GM21367 (cell line): Measurements from ENCODE around the gene RNF151.
A peak's percentile ranks its signal among the peaks of the same experiment; 100 is the strongest.

Experiments
- ATAC-seq: cut with Tn5 transposase; IDR thresholded peaks from one replicate; pipeline ENCODE4 v1.9.1; 2021; ENCODE audit not compliant: unreplicated experiment

The RNF151 gene

DNA sequence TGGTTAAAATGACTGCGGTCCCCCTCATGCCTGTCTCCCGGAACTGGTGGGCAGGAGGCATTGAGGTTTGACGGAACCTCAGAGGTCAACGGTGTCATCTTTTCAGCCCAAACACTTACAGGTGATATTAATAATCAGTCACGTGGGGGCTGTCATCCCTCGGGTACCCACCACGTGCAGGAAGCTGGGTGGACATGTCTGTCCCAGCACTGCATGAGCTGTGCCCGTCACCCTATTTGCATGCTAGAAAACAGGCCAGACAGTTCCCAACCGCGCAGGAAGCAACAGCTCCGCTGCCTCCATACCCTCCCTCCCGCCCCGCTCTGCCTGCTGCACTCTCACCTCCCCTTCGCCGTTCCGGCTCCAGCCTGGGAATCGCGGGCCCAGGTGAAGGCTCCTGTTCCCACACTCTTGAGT, 24.5 kb downstream of the RNF151 start:
- peak; percentile 27 for ATAC-seq

DNA sequence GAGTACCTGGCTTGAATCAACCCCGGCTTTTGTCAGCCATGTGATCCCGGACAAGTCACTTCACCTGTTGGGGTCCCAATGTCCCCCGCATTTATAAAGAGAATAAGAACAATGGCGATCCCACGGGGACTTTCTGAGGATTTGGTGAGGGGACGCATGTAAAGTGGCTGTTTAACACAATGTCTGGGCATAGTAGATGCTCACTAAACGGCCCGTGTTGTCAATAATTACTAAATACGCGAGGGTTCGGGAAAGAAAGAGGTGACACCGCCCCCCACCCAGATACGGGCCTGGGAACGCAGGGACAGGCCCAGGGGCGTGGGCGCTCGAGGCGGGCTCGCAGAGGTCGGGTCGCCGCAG, 24.9 kb downstream of the RNF151 start:
- ATAC-seq: no peak

DNA sequence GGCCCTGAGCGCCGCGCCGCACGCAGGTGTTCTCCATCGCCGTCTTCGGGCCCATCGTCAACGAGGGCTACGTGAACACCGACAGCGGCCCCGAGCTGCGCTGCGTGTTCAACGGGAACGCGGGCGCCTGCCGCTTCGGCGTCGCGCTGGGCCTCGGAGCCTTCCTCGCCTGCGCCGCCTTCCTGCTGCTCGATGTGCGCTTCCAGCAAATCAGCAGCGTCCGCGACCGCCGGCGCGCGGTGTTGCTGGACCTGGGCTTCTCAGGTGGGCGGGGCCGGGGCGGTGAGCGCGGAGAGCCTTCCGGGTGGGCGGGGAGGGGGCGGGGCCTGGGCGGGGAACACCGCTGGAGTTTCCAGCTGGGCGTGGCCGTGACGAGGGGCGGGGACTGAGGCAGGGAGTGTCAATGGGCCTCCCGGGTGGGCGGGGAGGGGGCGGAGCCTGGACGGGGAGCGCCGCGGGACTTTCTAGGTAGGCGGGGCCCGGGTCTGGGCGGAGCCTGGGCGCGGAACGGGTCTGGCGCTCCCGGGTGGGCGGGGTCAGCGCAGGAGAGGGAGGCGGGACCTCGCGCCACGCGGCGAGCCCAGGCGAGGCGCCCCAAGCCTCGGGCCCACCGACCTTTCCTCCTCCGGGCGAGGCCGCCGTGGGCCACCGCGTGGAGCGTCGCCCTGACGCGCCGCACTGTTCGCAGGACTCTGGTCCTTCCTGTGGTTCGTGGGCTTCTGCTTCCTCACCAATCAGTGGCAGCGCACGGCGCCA, 25.5 kb downstream of the RNF151 start:
- peak; percentile 36 for ATAC-seq

DNA sequence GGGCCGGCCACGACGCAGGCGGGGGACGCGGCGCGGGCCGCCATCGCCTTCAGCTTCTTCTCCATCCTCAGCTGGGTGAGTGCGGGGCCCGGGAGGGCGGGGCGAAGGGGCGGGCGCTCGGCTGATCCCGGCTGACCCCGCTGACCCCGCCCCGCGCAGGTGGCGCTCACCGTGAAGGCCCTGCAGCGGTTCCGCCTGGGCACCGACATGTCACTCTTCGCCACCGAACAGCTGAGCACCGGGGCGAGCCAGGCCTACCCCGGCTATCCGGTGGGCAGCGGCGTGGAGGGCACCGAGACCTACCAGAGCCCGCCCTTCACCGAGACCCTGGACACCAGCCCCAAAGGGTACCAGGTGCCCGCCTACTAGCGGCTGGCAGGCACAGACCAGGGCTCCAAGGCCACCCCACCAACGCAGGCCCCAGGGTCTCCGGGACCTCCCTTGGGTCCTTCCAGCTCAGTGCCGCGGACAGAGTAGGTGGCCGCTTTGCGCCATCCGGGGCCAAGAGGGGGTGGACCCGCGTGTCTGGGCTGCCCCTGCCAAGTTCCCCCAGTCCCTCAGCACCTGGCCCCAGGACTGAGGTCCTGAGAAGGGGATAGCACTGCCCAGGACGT, 26.2 kb downstream of the RNF151 start:
- ATAC-seq: no peak

DNA sequence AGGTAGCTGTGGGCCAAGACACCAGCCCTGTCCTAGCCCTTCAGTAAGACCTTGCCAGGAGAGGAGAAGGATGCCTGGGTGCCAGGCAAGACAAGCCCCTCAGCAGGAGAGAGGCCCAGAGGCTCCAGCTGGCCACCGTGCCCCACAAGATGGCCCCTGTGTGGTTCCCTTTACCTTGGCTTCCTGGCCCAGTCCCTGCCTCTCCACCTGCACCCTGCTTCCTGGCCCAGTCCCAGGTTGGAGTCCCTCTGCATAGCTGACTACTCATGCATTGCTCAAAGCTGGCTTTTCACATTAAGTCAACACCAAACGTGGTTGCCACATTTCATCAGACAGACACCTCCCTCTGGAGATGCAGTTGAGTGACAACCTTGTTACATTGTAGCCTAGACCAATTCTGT, 27.1 kb downstream of the RNF151 start:
- no peak for ATAC-seq

DNA sequence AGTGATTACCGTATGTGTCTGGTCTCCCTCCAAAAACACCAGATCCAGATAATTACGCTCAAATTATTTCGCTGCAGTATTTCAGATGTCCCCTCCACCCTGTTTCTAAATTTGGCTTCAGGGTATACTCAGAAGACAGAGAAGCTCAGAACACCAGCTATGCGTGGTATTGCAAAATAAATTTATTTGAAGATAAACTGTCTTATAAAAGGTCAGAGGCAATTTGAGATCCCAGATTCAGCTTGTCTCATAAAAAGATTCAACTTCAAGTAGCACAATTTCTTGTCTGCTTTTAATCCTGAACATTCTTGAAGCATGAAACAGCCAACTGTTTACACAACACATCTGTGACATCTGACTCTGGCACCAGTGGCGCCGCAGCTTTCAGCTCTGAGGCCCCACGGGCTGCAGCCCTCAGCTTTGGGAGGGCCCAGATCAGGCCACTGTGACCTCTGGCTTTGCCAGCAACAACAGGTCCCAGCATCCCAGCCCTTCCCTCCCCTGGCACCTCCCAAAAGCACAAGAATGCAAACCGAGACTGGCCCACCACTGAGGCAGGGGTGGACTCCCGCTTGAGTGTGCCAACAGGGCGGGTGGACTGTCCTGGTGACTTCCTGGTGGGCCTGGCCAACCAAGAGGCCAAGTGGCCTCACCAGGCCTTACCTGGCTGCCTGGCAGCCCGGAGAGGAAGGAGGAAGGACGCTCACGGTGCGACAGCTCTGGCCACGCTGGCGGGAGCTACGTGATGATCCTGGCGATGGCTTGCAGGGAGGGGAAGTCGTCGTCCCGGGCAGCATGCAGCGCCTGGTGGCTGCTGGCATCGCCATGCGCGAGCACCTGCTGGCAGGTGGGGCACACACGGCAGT, 31.1 kb downstream of the RNF151 start:
- ATAC-seq: no peak

DNA sequence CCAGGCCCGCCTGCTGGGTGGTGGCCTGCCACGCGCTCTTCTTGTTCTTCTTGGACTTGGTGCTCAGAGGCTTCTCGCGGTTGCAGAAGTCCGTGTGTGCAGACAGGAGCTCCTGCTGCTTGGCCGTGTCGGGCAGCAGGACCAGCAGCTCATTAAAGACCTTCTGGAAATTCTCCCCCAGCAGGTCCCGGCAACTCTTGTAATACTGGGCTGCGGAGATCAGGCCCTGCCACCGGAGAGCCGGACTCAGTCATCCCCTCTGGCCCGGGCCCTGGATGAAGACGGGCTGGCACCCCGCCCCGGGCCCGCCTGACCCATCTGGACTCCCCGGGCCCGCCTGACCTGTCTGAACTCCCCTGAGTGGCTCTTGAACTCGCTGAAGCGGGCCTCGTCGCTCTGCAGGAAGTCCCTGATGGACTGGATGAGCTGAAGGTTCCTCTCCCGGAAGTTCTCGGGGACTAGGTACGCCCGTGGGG, 31.7 kb downstream of the RNF151 start:
- ATAC-seq: no peak

DNA sequence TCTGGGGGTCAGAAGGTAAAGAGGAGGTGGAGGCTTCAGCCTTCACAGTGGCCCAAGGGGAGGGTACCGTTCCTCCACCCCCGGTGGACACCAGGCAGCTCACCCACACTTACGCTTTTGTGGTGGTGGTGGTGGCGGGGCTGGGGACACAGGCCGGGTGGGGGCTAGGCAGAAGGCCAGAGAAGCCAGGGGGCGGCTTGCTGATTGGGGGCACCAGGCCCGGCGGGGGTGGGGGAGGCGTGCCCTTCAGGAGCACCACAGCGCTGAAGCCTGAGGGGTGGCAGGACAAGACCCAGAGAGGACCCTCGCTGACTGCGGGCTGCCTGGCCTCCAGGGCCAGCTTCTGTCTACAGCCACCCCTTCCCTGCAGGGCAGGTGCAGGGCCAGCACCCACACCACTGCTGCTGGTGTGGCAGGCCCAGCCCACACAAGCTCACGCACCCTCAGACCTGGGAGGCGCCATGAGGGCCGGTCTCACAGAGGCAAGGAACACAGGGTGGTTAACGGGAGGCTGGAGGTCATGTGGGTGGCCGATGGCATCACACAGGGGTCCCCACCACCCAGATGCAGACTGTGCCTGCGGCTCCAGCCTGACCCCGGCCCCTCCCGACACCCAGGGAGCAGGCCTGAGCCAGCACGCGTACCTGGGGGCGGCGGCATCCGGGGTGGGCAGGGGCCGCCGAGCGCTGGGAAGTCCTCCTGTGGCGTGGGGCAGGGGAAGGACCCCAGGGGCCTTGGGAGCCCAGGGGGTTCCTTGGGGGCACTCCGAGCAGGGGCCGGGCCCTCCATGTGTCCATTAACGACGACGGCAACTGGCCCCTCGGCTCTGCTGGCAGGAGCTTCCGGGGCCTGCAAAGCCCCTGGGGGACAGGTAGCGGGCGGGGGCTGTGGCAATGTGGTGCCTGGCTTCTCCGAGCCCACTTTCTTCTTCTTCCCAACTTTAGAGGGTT, 32.5 kb downstream of the RNF151 start:
- ATAC-seq: no peak

DNA sequence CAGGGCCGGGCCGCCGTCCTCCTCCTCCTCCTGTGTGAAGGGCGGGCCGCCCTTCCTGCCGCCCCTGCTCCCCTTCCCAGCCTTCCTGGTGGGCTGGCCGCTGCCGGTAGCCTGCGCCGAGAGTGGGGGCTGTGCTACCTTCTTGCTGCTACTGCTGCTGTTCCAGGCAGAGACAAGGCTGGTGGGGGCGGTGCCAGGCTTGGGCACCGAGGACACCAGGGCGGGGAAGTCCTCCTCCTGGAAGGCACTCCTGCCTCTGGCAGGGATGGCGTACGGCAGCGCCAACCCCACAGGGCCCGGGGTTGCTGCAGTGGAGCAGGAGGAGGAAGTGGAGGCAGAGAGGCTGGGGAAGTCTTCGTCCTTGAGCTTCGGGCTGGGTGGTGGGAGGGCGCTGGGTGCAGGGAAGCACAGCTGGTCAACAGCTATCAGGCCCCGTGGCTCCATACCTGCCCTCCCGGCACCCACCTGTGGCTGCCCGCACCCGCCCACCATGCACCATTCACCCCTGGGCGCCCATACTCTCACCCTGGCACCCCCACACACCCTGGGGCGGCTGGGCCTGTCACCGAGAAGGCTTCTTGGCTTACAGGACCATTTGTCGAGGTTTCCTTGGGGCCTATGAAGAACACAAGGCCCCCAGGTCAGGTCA, 33.3 kb downstream of the RNF151 start:
- ATAC-seq: no peak

DNA sequence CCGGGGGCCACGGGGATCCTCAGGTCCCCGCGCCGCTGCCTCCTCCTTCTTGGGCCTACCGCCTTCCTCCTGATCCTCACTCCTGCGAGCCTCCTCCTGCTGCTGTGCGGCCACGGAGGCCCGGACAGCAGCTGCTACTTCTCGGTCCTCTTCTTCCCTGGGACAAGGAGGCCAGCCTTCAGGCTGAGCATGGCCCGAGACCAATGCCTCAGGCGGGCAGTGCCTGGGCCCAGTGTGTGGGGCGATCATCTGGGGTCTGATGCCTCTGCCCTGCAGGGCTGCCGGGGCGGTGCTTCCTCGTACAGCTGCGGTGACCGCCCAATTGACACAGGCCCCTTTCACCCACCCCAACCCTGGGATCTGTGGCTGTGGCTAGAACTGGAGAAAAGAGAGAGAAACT, 34.4 kb downstream of the RNF151 start:
- ATAC-seq: no peak

DNA sequence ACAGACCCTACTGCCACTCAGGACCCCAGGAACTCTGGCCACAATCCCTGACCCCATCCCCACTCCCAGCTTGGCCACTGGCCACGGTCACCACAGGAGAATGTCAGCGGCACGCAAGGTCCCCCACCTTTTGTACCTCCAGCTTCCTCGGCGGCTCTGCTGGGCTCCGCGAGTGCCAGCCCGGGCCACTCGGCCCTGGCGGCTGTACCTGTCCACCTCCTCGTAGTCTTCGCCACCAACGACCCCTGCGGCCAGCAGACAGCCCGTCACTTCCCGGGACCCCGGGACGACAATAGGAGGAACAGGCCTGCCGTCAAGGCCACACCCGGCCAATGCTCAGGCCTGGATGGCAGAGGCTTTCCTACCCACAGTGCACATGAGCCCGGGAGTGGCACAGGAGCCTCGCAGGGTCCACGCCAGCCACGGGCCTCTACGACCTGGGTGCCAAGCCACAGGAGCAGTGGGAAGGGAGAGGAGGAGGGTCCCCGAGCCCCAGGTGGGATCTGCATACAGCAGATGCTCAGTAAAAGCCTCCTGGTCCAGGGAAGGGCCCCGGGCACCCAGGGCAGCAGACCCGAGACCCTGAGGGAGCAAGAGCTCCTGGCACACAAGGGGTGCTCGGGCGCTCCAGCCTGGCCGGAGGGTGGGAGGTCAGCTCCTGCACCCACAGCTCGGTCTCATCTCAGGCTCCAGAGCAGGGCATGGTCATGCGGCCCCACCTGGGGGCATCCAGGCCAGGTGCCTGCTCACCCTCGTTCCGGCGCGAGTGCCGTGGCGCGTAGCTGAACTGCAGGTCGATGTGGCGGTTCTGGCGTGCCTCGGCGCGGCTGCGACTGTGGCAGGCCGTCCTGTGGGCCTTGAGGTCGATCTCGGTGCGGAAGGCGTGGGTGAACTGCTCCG, 35.0 kb downstream of the RNF151 start:
- ATAC-seq: no peak

DNA sequence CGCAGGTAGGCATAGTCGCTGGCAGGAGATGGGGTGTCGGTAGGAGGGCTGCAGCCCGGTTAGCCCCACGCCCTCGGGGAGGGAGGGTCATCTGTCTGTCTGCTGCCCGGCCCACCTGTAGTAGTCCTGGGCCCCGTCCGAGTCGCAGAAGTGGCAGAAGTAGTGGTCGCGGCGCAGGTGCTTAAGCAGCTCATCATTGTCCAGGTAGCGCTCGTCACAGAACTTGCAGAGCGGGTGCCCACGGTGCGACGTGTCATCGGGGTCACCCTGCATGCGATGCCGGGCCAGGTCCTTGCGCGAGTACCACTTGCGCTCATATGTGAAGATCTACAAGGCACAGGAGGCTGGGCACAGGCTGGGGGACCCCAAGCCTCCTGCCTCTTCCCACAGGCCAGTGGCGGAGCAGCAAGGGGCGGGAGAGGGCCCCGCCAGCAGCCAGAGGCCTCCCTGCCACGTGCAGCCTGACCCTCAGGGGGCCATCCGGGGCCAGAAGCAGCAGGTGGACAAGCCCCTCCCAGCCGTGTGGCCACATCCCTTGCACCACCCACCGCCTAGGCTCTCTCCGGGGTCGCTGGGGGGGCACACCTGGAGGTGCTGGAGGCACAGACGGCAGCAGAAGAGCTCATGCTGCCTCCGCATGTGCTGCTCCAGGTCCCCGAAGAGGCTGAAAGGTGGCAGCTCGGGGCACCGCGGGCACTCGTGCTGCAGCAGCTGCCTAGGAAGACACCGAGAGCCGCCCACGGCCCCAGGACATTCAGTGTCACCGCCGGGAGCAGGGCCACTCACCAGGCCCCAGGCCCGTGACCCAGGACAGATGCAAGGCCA, 36.0 kb downstream of the RNF151 start:
- ATAC-seq: no peak

DNA sequence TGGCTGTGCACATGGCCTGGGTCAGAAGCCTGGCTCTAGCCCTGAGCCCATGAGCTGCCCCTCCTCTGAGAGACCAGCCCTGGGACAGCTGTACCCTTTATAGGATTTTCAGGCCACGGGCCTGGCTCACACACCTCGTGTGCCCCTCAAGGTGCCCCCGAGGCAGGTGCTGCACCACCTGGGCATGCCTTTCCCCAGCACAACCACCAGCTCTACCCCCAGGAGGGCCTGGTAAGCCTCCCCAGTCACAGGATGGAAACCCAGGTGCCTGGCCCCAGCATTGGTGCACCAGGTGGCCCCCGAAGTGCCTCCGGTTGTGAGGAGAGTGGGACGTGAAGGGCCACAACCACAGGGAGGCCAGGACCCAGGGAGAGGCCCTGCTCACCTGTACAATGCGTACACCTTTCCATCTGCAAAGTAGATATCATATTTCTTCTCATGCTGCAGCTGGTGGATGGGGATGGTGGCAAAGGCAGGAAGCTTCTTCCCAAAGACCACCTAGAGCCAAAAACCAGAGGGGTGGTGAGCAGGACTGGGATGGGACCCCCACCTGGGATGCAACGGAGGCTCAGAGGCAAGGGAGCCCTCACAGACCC, 36.7 kb downstream of the RNF151 start:
- ATAC-seq: no peak

DNA sequence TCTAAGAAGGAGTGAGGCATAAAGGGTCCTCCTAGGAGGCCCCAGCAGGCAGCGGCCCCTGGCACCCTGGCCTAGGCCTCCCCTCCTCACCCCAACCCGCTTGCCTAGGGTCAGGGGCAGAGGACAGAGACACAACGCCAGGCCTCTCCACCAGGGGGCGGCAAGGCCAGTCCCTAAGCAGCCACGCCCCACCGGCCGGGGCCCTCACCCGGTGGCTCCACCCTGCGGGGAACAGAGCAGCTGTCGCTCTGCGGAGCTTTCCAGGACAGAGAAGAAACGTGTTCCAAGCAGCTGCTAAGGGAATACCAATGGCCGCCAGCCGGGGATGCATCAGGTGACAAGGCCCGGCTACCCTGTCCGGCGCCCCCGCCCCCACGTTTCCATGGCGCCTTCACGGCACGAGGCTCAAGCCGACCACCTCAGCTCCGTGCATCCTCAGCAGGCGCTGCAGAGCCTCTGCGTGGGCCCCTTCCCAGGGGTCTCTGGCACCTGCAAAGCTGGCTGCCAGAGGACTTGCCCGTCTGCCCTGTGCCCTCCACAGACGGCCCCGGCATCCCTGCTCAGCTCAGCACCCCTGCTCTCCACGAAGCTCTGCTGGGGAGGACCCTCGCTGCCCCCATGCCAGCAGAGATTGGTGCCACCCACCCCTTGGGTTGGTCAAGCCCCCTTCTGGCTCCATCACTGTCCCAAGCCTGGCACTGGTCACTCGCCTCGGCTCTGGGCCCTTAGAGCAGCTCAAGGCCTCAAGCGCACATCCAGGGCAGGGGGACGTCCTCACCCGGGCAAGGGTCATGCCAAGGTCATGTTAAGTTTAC, 37.4 kb downstream of the RNF151 start:
- peak; percentile 35 for ATAC-seq

DNA sequence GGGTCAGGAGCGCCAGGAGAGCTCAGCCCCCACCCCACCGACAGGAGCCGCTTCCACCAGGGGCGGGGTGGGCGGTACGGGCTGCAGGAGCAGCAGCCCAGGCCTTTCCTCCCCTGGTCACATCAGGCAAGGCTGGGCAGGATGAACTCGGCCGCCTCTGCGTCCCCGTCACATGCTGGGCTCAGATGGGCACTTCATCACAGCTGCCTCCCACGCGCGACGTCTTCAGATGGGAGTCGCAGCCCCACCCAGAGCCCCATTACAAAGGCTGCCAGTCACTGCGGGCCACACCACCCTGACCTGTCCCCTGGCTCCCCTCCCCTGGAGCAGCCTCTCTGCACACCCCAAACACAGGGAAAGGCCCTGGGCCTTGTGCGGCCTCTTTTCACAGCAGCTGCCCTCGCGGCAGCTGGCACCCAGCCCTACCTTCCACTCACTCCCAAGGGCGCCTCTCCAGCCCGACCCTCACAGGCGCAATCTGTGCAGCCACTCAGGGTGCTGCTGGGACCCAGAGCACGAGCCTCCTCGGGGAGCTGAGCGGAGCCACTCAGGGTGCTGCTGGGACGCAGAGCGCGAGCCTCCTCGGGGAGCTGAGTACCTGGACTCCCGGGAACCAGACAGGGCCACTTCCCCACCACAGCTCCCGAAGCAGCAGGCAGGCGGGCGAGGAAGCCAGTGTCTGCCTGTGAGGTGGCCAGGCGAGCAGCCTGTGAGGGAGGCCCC, 38.3 kb downstream of the RNF151 start:
- ATAC-seq: no peak

DNA sequence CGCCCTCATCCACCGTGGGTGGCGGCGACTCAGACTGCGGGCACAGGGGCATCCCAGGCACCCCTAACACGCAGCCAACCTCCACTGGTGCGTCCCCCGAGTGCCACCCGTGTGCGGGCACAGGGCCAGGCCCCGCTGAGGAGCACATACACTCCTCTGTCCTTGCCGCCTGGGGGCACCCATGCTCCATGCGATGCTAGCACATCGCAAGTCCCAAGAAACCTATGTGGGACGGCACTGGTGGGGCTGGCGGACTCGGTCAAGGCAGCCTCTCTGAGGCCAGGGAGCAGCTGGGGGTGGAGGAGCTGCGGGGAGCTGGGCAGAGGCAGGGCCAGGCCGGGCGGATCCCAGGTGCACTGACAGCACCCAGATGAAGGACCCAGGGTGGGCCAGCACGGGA, 39.0 kb downstream of the RNF151 start:
- ATAC-seq: no peak
